B cell (primary cell): Measurements from ENCODE around the gene FCSK. TPM values are rescaled to one million over a fixed set of nuclear protein-coding genes. Genes with fewer than 3 reads are reported as not detected.

Experiments used
- ATAC-seq: fragments of 200-7000 bp; cut with Tn5 transposase; one replicate; pipeline ENCODE4 v1.10.0; 2021; ENCODE audit warnings: low read depth, mild to moderate bottlenecking, moderate number of reproducible peaks, moderate library complexity
- CTCF ChIA-PET: fragments of 350-600 bp; sonication (Branson Sonifier 250); formaldehyde crosslinking; loops from one replicate; lab custom pipeline; 2021; ENCODE audit warnings: antibody characterized with exemption, inconsistent platforms; lab: Charles Lee
- POLR2A ChIA-PET: fragments of 350-600 bp; sonication (Branson Sonifier 250); formaldehyde crosslinking; loops from one replicate; lab custom pipeline; 2021; ENCODE audit warnings: antibody characterized with exemption; lab: Charles Lee
- DNase-seq: peaks from one replicate; pipeline ENCODE4 v3.0.0; 2013
- H2AFZ ChIP-seq: 2 replicates; pipeline ENCODE4 v1.6.1; 2012; ENCODE audit warnings: mild to moderate bottlenecking, low read depth, low read length; ENCODE audit not compliant: insufficient read depth, poor library complexity, severe bottlenecking
- H3K27ac ChIP-seq, 2 donors: 1 replicate in 1 of 2; 2 replicates in 1 of 2; pipeline ENCODE4 v1.5.1; 2012 to 2013; ENCODE audit warnings: low read length in 2 of 2, mild to moderate bottlenecking in 2 of 2, moderate library complexity in 1 of 2
- H3K27me3 ChIP-seq, 4 experiments: fragments of 200-600 bp in 1 of 4; sonication (generic) in 1 of 4; replicated peaks in 1 of 4; 1 replicate in 2 of 4; 2 replicates in 2 of 4; pipeline versions ENCODE4 v1.6.1 to v1.7.0; 2013 to 2016; ENCODE audit warnings: low read length in 3 of 4, mild to moderate bottlenecking in 2 of 4, mixed read lengths in 1 of 4, moderate library complexity in 1 of 4; ENCODE audit not compliant: insufficient read depth in 4 of 4, control insufficient read depth in 3 of 4; ENCODE audit errors: control extremely low read depth in 1 of 4
- H3K36me3 ChIP-seq, 2 experiments: replicated peaks in 1 of 2; 1 replicate in 1 of 2; 2 replicates in 1 of 2; pipeline versions ENCODE4 v1.6.1 to v1.7.1; 2013; ENCODE audit warnings: low read length in 1 of 2; ENCODE audit not compliant: insufficient read depth in 2 of 2, control insufficient read depth in 1 of 2; ENCODE audit errors: control extremely low read depth in 1 of 2, extremely low read depth in 1 of 2
- H3K4me1 ChIP-seq, 2 donors: fragments of 200-600 bp in 1 of 2; sonication (generic) in 1 of 2; 1 replicate in 1 of 2; 2 replicates in 1 of 2; pipeline versions ENCODE4 v1.5.1 to v1.6.1; 2013 to 2017; ENCODE audit warnings: low read length in 2 of 2; ENCODE audit not compliant: control insufficient read depth in 2 of 2, insufficient read depth in 2 of 2
- H3K4me2 ChIP-seq: replicated peaks from 2 replicates; pipeline ENCODE3; 2012; ENCODE audit warnings: mild to moderate bottlenecking, low read depth, low read length; ENCODE audit not compliant: poor library complexity, severe bottlenecking
- H3K4me3 ChIP-seq, 5 experiments: fragments of 200-600 bp in 1 of 5; sonication (generic) in 1 of 5; 1 replicate in 3 of 5; 2 replicates in 2 of 5; pipeline versions ENCODE4 v1.5.1 to v1.7.0; 2011 to 2016; ENCODE audit warnings: low read length in 4 of 5, mild to moderate bottlenecking in 4 of 5, low read depth in 2 of 5, control low read depth in 1 of 5, moderate library complexity in 1 of 5; ENCODE audit not compliant: insufficient read depth in 1 of 5; ENCODE audit errors: control extremely low read depth in 1 of 5, extremely low read depth in 1 of 5
- H3K79me2 ChIP-seq: fragments of 200-600 bp; sonication (generic); one replicate; pipeline ENCODE4 v1.6.0; 2016; ENCODE audit warnings: low read length; ENCODE audit not compliant: control insufficient read depth, insufficient read depth
- H3K9ac ChIP-seq: fragments of 200-600 bp; sonication (generic); 2 replicates; pipeline ENCODE4 v1.6.1; 2017; ENCODE audit warnings: mild to moderate bottlenecking, low read length, moderate library complexity
- H3K9me3 ChIP-seq, 3 donors: one replicate each; pipeline versions ENCODE4 v1.6.1 to v1.7.1; 2013; ENCODE audit warnings: low read length in 2 of 3; ENCODE audit not compliant: control insufficient read depth in 2 of 3, insufficient read depth in 1 of 3; ENCODE audit errors: control extremely low read depth in 1 of 3
- H4K20me1 ChIP-seq: 2 replicates; pipeline ENCODE4 v1.6.0; 2012; ENCODE audit warnings: mild to moderate bottlenecking, low read length; ENCODE audit not compliant: insufficient read depth, control insufficient read depth, poor library complexity, severe bottlenecking
- H3K27ac Mint-ChIP-seq: one replicate; pipeline ENCODE4 v1.8.0; 2021; ENCODE audit warnings: mixed read lengths
- H3K27me3 Mint-ChIP-seq: one replicate; pipeline ENCODE4 v1.8.0; 2021; ENCODE audit warnings: mixed read lengths
- H3K4me1 Mint-ChIP-seq: one replicate; pipeline ENCODE4 v1.8.0; 2021; ENCODE audit warnings: mixed read lengths
- H3K4me3 Mint-ChIP-seq: one replicate; pipeline ENCODE4 v1.8.0; 2021; ENCODE audit warnings: mixed read lengths
- H3K9me3 Mint-ChIP-seq: one replicate; pipeline ENCODE4 v1.8.0; 2022; ENCODE audit warnings: mixed read lengths; ENCODE audit not compliant: insufficient read depth
- EZH2 ChIP-seq: IDR thresholded peaks from 2 replicates; pipeline ENCODE4 v1.6.1; 2012; ENCODE audit warnings: borderline replicate concordance, low read depth, mild to moderate bottlenecking, moderate library complexity, low read length; ENCODE audit not compliant: insufficient read depth, poor library complexity, severe bottlenecking
- WGBS: methylation state at CpG from one replicate; pipeline ENCODE4 v1.1.5; 2013; ENCODE audit warnings: missing lambda C conversion rate; ENCODE audit not compliant: insufficient coverage; 5-methylcytosine and 5-hydroxymethylcytosine counted together
- intact Hi-C: fragments of 100-400 bp; cut with micrococcal nuclease; formaldehyde crosslinking; loops from one replicate; pipeline ENCODE4 v1.10.0; 2022
- polyA plus RNA-seq: library from polyadenylated mRNA; depleted of rRNA; stranded (reverse); fragments of >200 nt; gene quantifications from 2 replicates; pipeline ENCODE4 v1.2.3, GENCODE V29; 2012
- total RNA-seq, 2 donors: library from RNA; stranded (reverse); fragments of 120-200 nt in 1 of 2; gene quantifications; 1 replicate in 1 of 2; 2 replicates in 1 of 2; pipeline versions ENCODE4 v1.2.3 to v1.2.4, GENCODE V29; 2013 to 2022
- TF ChIP-seq, protein P1 (sequence below): fragments of 200-600 bp; IDR thresholded peaks from one replicate; pipeline ENCODE4 v1.8.0; 2022; ENCODE audit warnings: antibody characterized with exemption, mild to moderate bottlenecking

FCSK gene
- total and polyA plus RNA-seq, 2 donors (not counting 1 experiment from before 2014, with no cell fraction given) = 19.4 to 24.8 TPM

DNA sequence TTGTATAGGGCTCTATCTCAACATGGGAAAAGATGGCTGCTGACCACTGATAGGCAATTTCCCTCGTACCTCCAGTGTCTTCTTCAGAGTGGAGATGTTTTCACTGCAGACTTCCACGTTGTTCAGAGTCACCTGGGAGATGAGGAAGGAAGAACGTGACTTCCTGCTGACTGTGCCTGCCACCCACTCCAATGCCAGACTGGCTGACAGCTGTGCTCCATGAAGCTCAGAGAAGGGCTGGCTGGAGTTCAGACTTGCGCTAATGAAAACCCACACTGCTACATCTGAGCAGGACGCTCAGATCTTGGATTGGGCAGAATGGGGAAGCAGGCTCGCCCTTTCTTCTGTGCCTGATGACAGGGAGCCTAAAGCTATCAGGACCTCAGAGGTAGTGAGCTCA is 35.9 kb downstream of the FCSK start:
- no peaks in the 10 kb centered on the region for H3K9me3 Mint-ChIP-seq
- Histone ChIP-seq H4K20me1 (no peaks in the 10 kb centered on the region), H3K27me3 (no peaks in the 10 kb centered on the region), H3K36me3 (peaks cover 7 to 37% of the 10 kb centered on the region in 2 experiments), H3K4me2 (no peak overlapping the region), H3K4me1 (no peaks in the 10 kb centered on the region), H3K27ac (no peak overlapping the region), H3K9me3 (no peaks in the 10 kb centered on the region), H3K4me3 (no peak overlapping the region), H2AFZ (no peak overlapping the region), H3K79me2 (no peaks in the 10 kb centered on the region), H3K9ac (no peak overlapping the region)
- no peaks in the 10 kb centered on the region for H3K27me3 Mint-ChIP-seq
- ATAC-seq = no peak
- ChIA-PET CTCF (interaction anchor here (0.6 kb wide), 1 partner anchor 97 kb away, joined by 4 read pairs; no protein-coding TSS in a partner anchor), POLR2A (no interaction called here)
- intact Hi-C loops = no loop called here
- H3K4me1 Mint-ChIP-seq = no peaks in the 10 kb centered on the region
- 49% methylated on average over 6 of the region's 6 CpGs for WGBS
- no peak overlapping the region for H3K4me3 Mint-ChIP-seq
- DNase-seq = no peak
- TF ChIP-seq, protein P1, sequence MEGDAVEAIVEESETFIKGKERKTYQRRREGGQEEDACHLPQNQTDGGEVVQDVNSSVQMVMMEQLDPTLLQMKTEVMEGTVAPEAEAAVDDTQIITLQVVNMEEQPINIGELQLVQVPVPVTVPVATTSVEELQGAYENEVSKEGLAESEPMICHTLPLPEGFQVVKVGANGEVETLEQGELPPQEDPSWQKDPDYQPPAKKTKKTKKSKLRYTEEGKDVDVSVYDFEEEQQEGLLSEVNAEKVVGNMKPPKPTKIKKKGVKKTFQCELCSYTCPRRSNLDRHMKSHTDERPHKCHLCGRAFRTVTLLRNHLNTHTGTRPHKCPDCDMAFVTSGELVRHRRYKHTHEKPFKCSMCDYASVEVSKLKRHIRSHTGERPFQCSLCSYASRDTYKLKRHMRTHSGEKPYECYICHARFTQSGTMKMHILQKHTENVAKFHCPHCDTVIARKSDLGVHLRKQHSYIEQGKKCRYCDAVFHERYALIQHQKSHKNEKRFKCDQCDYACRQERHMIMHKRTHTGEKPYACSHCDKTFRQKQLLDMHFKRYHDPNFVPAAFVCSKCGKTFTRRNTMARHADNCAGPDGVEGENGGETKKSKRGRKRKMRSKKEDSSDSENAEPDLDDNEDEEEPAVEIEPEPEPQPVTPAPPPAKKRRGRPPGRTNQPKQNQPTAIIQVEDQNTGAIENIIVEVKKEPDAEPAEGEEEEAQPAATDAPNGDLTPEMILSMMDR = no peak
- no peak for TF ChIP-seq EZH2
- no peak overlapping the region for H3K27ac Mint-ChIP-seq

DNA sequence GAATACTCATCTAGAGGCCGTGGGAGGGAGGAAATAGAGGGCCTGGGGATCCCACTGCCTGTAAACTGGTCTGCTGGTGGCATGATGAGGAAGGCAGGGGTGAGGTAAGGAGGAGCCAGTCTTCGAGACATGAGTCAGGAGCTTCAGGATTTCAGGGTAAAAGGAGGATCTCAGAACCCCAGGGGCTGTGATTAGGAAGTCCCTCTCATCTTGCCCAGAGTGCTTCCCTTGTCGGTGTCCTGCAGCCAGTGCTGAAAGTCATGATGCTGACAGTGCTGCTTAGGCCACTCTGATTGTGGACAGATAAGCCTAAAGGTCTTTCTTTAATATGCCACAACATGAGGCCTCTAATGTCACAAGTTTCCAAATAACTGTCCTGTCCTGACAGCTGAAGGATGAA is 39.4 kb downstream of the FCSK start:
- H3K36me3 ChIP-seq = peaks cover 19 to 57% of the 10 kb centered on the region in 2 experiments
- ChIA-PET CTCF (no interaction called here), POLR2A (no interaction called here)
- H3K4me3 Mint-ChIP-seq = no peak overlapping the region
- WGBS = 95% methylated on average over 3 of the region's 3 CpGs
- H3K4me1 ChIP-seq = no peaks in the 10 kb centered on the region
- no peak overlapping the region for H3K4me3 ChIP-seq
- H3K27ac Mint-ChIP-seq = no peak overlapping the region
- H3K4me2 ChIP-seq = no peak overlapping the region
- no peaks in the 10 kb centered on the region for H3K9me3 ChIP-seq
- no peaks in the 10 kb centered on the region for H3K27me3 Mint-ChIP-seq
- ATAC-seq (no peak), DNase-seq (no peak)
- no peak for TF ChIP-seq EZH2
- TF ChIP-seq, protein P1 = no peak
- H3K27ac ChIP-seq = no peak overlapping the region
- H3K79me2 ChIP-seq = no peaks in the 10 kb centered on the region
- no peaks in the 10 kb centered on the region for H3K4me1 Mint-ChIP-seq
- H2AFZ ChIP-seq = no peak overlapping the region
- H3K9me3 Mint-ChIP-seq = no peaks in the 10 kb centered on the region
- H3K27me3 ChIP-seq = no peaks in the 10 kb centered on the region
- H4K20me1 ChIP-seq = no peaks in the 10 kb centered on the region
- intact Hi-C loops = no loop called here
- no peak overlapping the region for H3K9ac ChIP-seq
